IMR-90 (cell line): ENCODE results near the gene PARP16.

ENCODE experiments used
- BHLHE40 ChIP-seq: fragments of 150-350 bp; IDR thresholded peaks from 2 replicates; pipeline ENCODE4 v1.6.1; 2016; ENCODE audit warnings: mild to moderate bottlenecking, low read depth, low read length
- CEBPB ChIP-seq: IDR thresholded peaks from 2 replicates; pipeline ENCODE4 v1.6.1; 2012; ENCODE audit warnings: low read depth, low read length, improper control_type of control experiment
- CHD1 ChIP-seq: IDR thresholded peaks from 2 replicates; pipeline ENCODE4 v1.6.1; 2012; ENCODE audit warnings: low read depth, low read length, improper control_type of control experiment
- MAFK ChIP-seq: IDR thresholded peaks from 2 replicates; pipeline ENCODE4 v1.6.1; 2012; ENCODE audit warnings: low read depth, low read length, improper control_type of control experiment
- NFE2L2 ChIP-seq: fragments of 150-350 bp; IDR thresholded peaks from 2 replicates; pipeline ENCODE4 v1.6.1; 2016; ENCODE audit warnings: low read depth, mild to moderate bottlenecking, low read length
- POLR2A ChIP-seq: IDR thresholded peaks from 2 replicates; pipeline ENCODE4 v1.6.1; 2012; ENCODE audit warnings: mild to moderate bottlenecking, low read depth, low read length
- RAD21 ChIP-seq: IDR thresholded peaks from 2 replicates; pipeline ENCODE4 v1.6.1; 2012; ENCODE audit warnings: low read length, improper control_type of control experiment
- SMC3 ChIP-seq: fragments of 150-350 bp; IDR thresholded peaks from 2 replicates; pipeline ENCODE4 v1.6.1; 2016; ENCODE audit warnings: low read depth, mild to moderate bottlenecking, antibody characterized with exemption, low read length, moderate library complexity
- TF ChIP-seq, protein P1 (sequence below): conservative IDR thresholded peaks from 2 replicates; pipeline ENCODE4 v1.5.1; 2012; ENCODE audit warnings: mild to moderate bottlenecking, low read depth, low read length, improper control_type of control experiment
- TF ChIP-seq, protein P2 (sequence below): fragments of 150-350 bp; IDR thresholded peaks from 2 replicates; pipeline ENCODE4 v1.6.1; 2017; ENCODE audit warnings: mild to moderate bottlenecking, antibody characterized with exemption, low read length, low read depth
- TF ChIP-seq, protein P3 (sequence below): fragments of 150-350 bp; IDR thresholded peaks from 2 replicates; pipeline ENCODE4 v1.6.1; 2016; ENCODE audit warnings: low read depth, mild to moderate bottlenecking, low read length, moderate library complexity, borderline replicate concordance

DNA sequence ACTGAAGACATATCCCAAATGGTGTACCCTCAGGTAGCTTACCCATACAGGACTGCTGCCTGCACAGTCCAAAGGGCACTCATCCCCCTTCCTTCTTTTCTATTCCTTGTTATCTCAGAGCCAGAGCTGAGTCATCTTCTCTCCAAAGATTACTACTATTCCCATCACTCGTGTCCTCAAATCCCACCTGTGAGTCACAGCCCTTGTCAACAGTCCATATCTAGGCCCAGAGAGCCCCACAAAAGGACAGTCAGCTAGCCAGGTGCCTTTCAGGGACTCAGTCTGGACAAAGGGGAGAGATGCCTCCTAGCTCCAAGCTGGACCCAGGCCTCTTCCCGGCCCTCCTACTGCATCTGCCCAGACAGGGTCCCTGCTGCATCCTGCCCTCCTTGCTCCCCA, 11.0 kb downstream of the PARP16 start:
- TF ChIP-seq, protein P1, sequence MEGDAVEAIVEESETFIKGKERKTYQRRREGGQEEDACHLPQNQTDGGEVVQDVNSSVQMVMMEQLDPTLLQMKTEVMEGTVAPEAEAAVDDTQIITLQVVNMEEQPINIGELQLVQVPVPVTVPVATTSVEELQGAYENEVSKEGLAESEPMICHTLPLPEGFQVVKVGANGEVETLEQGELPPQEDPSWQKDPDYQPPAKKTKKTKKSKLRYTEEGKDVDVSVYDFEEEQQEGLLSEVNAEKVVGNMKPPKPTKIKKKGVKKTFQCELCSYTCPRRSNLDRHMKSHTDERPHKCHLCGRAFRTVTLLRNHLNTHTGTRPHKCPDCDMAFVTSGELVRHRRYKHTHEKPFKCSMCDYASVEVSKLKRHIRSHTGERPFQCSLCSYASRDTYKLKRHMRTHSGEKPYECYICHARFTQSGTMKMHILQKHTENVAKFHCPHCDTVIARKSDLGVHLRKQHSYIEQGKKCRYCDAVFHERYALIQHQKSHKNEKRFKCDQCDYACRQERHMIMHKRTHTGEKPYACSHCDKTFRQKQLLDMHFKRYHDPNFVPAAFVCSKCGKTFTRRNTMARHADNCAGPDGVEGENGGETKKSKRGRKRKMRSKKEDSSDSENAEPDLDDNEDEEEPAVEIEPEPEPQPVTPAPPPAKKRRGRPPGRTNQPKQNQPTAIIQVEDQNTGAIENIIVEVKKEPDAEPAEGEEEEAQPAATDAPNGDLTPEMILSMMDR, result no peak
- TF ChIP-seq, protein P2, sequence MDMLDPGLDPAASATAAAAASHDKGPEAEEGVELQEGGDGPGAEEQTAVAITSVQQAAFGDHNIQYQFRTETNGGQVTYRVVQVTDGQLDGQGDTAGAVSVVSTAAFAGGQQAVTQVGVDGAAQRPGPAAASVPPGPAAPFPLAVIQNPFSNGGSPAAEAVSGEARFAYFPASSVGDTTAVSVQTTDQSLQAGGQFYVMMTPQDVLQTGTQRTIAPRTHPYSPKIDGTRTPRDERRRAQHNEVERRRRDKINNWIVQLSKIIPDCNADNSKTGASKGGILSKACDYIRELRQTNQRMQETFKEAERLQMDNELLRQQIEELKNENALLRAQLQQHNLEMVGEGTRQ, result no peak
- TF ChIP-seq POLR2A (no peak), BHLHE40 (no peak), RAD21 (no peak), CHD1 (no peak), CEBPB (no peak), SMC3 (no peak), MAFK (no peak), NFE2L2 (no peak)
- TF ChIP-seq, protein P3, sequence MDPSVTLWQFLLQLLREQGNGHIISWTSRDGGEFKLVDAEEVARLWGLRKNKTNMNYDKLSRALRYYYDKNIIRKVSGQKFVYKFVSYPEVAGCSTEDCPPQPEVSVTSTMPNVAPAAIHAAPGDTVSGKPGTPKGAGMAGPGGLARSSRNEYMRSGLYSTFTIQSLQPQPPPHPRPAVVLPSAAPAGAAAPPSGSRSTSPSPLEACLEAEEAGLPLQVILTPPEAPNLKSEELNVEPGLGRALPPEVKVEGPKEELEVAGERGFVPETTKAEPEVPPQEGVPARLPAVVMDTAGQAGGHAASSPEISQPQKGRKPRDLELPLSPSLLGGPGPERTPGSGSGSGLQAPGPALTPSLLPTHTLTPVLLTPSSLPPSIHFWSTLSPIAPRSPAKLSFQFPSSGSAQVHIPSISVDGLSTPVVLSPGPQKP, result no peak
